Activated CD4-positive, alpha-beta T cell treated with anti-CD3 and anti-CD28 coated beads for 1 hour (primary cell): ENCODE results near the gene PTPRN2.
"Not testable (repeated sequence)": the region's sequence is repeated elsewhere in the genome, so short reads cannot be mapped to it uniquely, and the experiment has no call there.

ENCODE experiments used
- DNase-seq: peaks from one replicate; pipeline ENCODE4 v3.0.0-alpha.2; 2020

PTPRN2 gene

DNA sequence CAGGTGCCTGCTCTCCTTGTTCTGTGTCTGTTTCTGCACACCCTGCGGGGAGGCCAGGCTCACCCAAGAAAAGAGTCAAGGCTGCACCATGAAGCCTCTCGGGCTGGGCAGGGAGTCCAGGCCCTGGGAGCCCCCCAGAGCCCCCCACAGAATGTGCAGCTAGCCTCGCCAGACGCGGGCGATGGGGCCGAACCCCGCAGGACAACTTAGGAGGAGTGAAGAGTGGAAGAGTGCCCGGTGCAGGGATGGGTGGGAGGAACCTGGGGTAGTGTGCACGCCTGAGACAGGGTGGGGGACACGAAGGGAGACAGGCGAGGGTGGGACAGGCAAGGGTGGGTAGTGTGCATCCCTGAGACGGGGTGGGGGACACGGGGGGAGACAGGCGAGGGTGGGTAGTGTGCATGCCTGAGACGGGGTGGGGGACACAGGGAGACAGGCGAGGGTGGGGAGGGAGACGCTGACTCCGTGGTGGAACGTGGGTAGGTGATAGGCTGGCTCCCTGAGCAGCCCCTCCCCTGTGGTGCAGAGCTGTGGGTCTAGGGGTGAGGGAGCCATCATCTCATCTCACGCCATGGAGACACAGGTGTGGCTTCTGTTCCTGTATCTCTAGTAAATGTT lies 635.5 kb downstream of the PTPRN2 start:
- no peak for DNase-seq

- no peak for DNase-seq
Measured at GRCh38 chr7:157951300-157952049, 636.1 kb downstream of the PTPRN2 start.

DNA sequence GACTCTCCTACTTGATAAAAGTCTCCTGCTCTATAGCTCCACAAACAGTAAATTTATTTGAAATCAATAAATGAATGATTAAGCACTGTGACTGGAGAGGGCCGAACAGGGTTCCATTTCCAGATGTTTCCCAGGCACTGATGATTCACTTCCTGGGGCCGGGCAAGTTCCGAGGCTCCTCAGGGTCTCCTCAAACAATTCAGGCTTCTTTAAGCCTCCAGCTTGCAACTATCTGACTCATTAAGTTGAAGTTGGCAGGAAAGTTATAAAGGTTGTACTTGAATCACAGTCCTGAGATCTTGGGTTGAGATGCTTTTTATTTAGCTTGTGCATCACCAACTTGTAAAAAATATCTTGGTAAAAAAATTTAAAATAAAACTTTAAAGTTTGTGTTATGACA lies 637.9 kb downstream of the PTPRN2 start:
- no peak for DNase-seq

GRCh38 chr7:157947504-157947903 lies 640.1 kb downstream of the PTPRN2 start:
- DNase-seq, result no peak

GRCh38 chr7:157946398-157947060 lies 641.1 kb downstream of the PTPRN2 start:
- no peak for DNase-seq

DNA sequence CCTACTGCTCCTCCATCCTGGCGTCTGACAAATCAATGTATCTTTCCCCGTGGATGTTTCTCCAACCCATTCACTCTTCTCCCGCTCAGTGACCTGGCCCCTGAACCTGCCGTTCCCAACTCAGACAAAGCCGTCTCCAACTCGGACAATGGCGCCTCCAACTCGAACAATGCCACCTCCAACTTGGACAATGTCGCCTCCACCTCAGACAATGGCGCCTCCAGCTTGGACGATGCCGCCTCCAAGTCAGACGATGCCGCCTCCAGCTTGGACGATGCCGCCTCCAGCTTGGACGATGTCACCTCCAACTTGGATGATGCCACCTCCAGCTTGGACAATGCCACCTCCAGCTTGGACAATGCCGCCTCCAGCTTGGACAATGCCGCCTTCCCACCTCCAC lies 642.2 kb downstream of the PTPRN2 start:
- DNase-seq, result no peak

DNA sequence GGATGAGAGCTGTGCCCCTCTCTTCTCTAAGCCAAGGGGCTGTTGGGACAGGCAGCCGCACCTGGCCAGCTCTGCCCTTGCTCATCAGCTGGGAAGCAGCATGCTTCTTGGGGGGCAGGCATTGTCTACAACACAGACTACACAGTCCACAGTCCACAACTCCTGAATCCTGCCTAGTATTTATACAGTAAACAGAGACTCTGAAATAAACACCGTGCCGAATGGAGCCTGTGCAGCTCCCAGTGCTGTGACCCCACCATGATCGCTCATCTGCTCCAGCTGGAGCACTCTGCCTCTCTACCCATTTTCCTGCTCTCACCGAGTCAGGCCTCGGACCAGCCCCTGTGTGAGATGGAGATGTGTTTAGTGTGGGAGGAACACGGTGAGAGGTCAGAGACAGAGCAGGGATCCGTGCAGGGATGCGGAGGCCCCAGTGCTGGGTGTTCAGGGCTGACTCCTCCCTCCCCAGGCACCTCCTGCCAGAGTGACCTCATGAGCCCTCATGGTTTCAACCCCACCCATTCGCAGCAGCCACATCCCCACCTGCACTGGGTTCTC lies 642.8 kb downstream of the PTPRN2 start:
- DNase-seq, result no peak

DNA sequence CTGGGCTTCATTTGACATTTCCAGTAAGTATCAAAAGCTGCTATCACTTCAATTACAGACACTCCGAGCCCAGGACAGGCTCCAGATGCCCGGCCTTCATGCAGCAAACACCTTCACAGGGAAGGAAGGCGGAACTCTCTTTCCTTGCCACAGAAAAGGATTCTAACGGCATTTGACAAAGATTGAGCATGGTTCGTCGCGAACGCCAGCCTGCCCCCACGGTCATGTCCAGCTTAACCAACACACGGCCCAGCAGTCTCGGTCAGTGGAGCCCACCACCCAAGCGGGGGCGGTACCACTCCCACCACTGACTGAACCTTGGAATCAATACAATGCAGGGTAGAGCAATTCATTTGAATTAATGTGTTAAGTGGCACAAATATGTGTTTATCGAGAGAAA lies 643.6 kb downstream of the PTPRN2 start:
- no peak for DNase-seq

DNA sequence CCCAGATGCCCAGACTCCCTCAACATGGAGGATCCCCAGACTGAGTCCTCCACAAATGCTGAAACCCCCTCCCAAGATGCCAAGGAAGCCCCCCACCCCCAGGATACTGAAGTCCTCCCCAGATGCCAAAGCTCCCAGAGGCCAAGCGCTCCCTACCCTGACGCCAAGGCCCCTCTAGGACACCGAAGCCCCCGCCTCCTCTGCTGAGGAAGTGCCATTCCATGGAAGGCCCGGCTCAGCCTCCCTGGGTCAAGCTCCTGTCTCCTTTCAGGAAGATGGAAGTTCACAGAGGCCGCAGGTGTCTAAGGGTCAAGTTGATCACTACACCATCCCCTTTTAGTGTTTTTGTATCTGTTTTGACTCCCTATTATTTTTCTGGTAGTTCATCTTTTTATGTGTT lies 644.1 kb downstream of the PTPRN2 start:
- DNase-seq, result no peak

GRCh38 chr7:157941210-157941609 lies 646.4 kb downstream of the PTPRN2 start:
- DNase-seq, result no peak

- no peak for DNase-seq
Measured at GRCh38 chr7:157940497-157940896, 647.1 kb downstream of the PTPRN2 start.

- no peak for DNase-seq
Measured at GRCh38 chr7:157938211-157938610, 649.4 kb downstream of the PTPRN2 start.

- no peak for DNase-seq
Measured at GRCh38 chr7:157937406-157937805, 650.2 kb downstream of the PTPRN2 start.

- DNase-seq, result no peak
Measured at GRCh38 chr7:157936976-157937375, 650.6 kb downstream of the PTPRN2 start.

DNA sequence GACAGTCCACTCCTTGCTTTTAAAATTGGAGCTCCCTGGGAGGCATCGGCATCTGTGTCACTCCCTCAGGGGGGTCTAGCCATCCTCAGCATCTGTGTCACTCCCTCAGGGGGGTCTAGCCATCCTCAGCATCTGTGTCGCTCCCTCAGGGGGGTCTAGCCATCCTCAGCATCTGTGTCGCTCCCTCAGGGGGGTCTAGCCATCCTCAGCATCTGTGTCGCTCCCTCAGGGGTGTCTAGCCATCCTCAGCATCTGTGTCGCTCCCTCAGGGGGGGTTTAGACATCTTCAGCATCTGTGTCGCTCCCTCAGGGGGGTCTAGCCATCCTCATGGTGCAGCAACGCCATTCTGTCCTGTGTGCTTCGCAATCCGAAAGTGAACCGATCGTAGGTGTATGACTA lies 651.9 kb downstream of the PTPRN2 start:
- DNase-seq, result not testable (repeated sequence)

- DNase-seq, result not testable (repeated sequence)
Measured at GRCh38 chr7:157933219-157934155, 654.1 kb downstream of the PTPRN2 start.

GRCh38 chr7:157932498-157933218 lies 655.0 kb downstream of the PTPRN2 start:
- no peak for DNase-seq

DNA sequence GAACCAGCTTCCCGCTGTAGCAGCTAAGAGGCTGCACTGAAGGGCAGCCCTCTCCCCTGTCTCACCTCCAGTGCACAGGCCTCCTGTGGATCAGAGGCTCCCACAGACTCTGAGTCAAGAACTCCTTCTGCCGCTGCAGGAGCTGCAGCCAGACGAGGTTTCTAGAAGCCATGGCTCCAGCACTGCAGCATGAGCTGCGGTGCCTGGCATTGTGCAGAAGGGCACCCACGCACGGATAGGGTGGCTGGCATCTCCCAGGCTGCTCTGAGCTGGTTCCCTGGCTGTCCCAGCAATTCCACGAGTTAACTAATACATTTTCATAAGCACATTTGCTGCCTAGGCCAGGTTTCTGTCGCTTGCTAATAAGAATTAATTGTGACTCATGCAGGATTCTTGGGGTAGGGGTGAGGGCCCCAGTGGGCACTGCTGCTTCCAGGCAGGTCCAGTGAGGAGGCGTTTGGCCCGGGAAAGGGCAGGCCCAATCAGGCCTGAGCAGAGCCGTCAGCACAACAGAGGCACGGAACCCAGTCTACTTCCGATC lies 656.6 kb downstream of the PTPRN2 start:
- no peak for DNase-seq

- no peak for DNase-seq
Measured at GRCh38 chr7:157930441-157930840, 657.2 kb downstream of the PTPRN2 start.

DNA sequence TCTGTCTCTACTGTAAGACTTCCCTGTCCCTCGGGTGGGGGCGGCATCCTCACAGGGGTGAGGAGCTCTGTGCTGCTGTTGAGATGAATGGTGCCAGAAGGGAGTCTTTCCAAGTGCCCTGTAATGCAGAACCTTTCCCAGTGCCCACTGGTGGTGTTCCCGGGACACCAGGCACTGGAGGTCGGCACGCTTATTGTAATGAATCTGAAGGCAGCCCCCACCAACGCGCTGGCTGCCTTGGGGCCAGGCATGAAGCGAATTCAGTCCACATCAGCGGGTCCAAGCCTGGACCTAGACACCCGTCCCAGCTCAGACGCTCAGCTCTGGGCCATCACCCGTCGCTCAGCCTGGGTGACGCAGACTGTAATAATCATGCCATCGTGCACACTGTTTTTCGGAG lies 658.0 kb downstream of the PTPRN2 start:
- no peak for DNase-seq

DNA sequence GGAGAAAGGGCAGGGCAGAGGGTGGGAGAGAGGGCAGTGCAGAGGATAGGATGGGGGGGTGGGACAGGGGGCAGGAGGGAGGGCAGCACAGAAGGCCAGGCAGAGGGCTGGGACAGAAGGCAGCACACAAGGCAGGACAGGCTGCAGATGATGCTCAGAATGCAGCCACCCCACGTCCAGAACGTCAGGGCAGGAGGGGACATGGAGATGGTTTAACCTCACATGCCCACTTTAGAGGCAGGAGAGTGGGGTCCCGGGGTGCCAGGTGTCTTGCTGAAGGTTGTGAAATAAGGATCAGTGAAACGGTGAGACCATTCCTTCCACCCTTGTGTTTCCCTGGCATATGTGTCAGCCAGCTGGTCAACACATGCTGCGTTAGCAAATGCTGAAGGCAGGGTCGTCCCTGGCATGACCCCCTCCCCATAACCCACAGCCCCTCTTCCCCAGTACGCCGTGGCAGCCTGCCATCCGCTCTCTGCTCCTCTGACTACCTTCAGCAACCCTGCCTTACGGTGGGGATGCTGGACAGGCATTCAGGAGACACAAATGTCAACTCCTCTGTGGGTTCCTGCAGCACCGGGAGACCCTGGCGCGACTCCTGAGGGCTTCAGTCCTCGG lies 658.7 kb downstream of the PTPRN2 start:
- DNase-seq, result no peak
